HepG2 (cell line): ENCODE data around the gene STK24. TPM values are rescaled to one million over a fixed set of nuclear protein-coding genes. Genes with fewer than 3 reads are reported as not detected.

Source experiments
- ATF7-NPFF ChIP-seq: sonication (generic); formaldehyde crosslinking; IDR thresholded peaks from 2 replicates; pipeline ENCODE4 v1.8.1; 2023; ENCODE audit warnings: mild to moderate bottlenecking, low read depth, missing genetic modification reagents, moderate library complexity
- FOXO4 ChIP-seq: sonication (generic); formaldehyde crosslinking; conservative IDR thresholded peaks from 2 replicates; pipeline ENCODE4 v1.8.1; 2023; ENCODE audit warnings: missing genetic modification reagents
- GMEB2 ChIP-seq: IDR thresholded peaks from 2 replicates; pipeline ENCODE4 v1.6.1; 2016; ENCODE audit warnings: missing biosample characterization, missing genetic modification reagents, low read depth
- HNF1B ChIP-seq: sonication (generic); formaldehyde crosslinking; IDR thresholded peaks from 2 replicates; pipeline ENCODE4 v1.5.1; 2020; ENCODE audit warnings: mild to moderate bottlenecking, moderate library complexity, missing genetic modification reagents
- STAT6 ChIP-seq: sonication (generic); formaldehyde crosslinking; IDR thresholded peaks from 2 replicates; pipeline ENCODE4 v1.4.0; 2020; ENCODE audit warnings: missing genetic modification reagents, mild to moderate bottlenecking, borderline replicate concordance
- ZBED4 ChIP-seq: sonication (generic); formaldehyde crosslinking; IDR thresholded peaks from 2 replicates; pipeline ENCODE4 v1.4.0; 2020; ENCODE audit warnings: missing genetic modification reagents, borderline replicate concordance
- ZMYM3 ChIP-seq: sonication (generic); formaldehyde crosslinking; IDR thresholded peaks from 2 replicates; pipeline ENCODE4 v1.5.1; 2020; ENCODE audit warnings: mild to moderate bottlenecking, missing genetic modification reagents
- ZNF143 ChIP-seq: sonication (generic); formaldehyde crosslinking; IDR thresholded peaks from 2 replicates; pipeline ENCODE4 v1.4.0; 2020; ENCODE audit warnings: missing genetic modification reagents
- ZNF614 ChIP-seq: IDR thresholded peaks from 2 replicates; pipeline ENCODE4 v1.6.1; 2018; ENCODE audit warnings: missing biosample characterization, missing genetic modification reagents, inconsistent platforms, borderline replicate concordance
- polyA plus RNA-seq, 8 experiments: library from polyadenylated mRNA; depleted of rRNA in 3 of 8; stranded (reverse) in 7 of 8; unstranded in 1 of 8; fragments of >200 nt; fragmentation: Illumina TruSeq in 4 of 8; extraction: Trizol in 4 of 8; gene quantifications; 2 replicates each; pipeline versions ENCODE4 v1.2.1 to v1.2.3, GENCODE V29; 2011 to 2016; ENCODE audit warnings: low read depth in 4 of 8, missing spikeins in 1 of 8, mixed read lengths in 1 of 8; ENCODE audit not compliant: insufficient read depth in 1 of 8
- total RNA-seq, 5 experiments: library from RNA; depleted of rRNA; stranded (reverse); fragments of >200 nt; fragmentation: Illumina TruSeq; extraction: Trizol; gene quantifications; 2 replicates each; pipeline ENCODE4 v1.2.3, GENCODE V29; 2016; ENCODE audit warnings: low read depth in 1 of 5

Gene STK24
- total and polyA plus RNA-seq, 2 of the 13 experiments (the other 11 are each of a cell fraction or from before 2014, with no cell fraction given), result 51.3 to 73.0 TPM

GRCh38 chr13:98541701-98542203 is 35.2 kb downstream of the STK24 start (continued):
- TF ChIP-seq FOXO4 (no peak), STAT6 (CRISPR knock-in tag) (no peak), HNF1B (CRISPR knock-in tag) (no peak), ZMYM3 (no peak), ATF7-NPFF (CRISPR knock-in tag) (no peak), GMEB2 (no peak), ZNF614 (no peak), ZNF143 (CRISPR knock-in tag) (no peak), ZBED4 (CRISPR knock-in tag) (no peak)
